Body of pancreas (tissue), 4 donors: ENCODE measurements around the gene HECTD1.

Experiments used
- CTCF ChIP-seq, 7 experiments: fragments of 450-650 bp in 4 of 7; fragments of 200-600 bp in 3 of 7; sonication (generic) in 3 of 7; IDR thresholded peaks; one replicate each; pipeline ENCODE4 v1.5.1; 2016 to 2019; ENCODE audit warnings: antibody characterized with exemption in 7 of 7
- POLR2A ChIP-seq, 3 donors: fragments of 450-650 bp; IDR thresholded peaks; one replicate each; pipeline ENCODE4 v1.6.1; 2016; ENCODE audit warnings: antibody characterized with exemption in 3 of 3, mild to moderate bottlenecking in 2 of 3

- no peak for TF ChIP-seq CTCF (IDR thresholded peaks at IDR 0.05)
- TF ChIP-seq POLR2A (IDR thresholded peaks at IDR 0.05) = no peak
Measured at GRCh38 chr14:31253746-31254471, 46.3 kb upstream of the HECTD1 start.
